ENCODE results near the gene RAB3IL1. TPM values are rescaled to one million over a fixed set of nuclear protein-coding genes. Genes with fewer than 3 reads are reported as not detected.

RAB3IL1 gene
- total RNA-seq, 1 donor from 2014 or later: 0.12 TPM

GRCh38 chr11:61908730-61909316, 8.5 kb downstream of the RAB3IL1 start:
- DNase-seq (ENCODE audit: low read depth): no peak
- no peak overlapping the region for H3K4me3 ChIP-seq (ENCODE audit: low read depth, low read length)
- TF ChIP-seq CTCF (conservative IDR thresholded peaks at IDR 0.05; ENCODE audit: low read depth, low read length): no peak

DNA sequence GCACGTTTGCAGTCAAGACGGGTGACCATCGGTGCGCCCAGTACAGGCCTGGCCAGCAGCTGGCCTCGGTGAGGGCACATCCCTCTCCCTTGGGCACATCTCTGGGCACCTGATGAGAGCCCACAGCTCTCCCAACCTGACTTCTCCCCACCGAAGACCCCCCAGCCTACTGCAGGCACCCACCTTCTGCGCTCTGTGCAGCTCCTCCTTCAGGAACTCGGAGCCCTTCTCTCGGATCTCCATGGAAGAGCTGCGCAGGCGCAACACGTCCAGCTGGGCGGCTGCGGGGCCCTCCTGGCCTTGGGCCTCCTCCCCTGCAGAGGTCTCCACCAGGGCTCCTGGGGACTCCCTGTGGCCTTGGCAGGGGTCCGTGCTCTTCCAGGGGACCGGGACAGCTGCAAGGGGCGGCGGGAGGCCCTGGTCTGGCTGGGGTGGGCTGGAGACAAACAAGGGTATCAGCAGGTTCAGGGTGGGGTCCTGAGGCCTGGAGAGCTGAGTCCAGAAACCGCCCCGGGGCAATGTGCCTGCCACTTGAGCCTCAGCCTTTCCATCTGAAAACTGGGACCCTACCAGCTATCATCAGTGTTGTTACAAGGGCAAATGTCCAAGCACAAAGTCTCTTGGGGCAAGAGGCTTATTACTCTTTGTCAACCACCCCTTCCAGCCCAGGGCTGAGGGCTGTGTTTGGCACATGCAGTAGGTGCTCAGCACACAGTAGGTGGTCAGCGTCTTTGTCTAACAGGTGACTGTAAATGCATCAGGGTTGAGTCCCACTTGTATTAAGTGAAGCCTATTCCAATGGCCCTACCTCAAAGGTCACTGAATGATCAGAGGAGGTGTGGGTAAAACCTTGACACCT, 9.3 kb downstream of the RAB3IL1 start:
- no peak overlapping the region for H3K4me3 ChIP-seq (ENCODE audit: low read depth, low read length)
- DNase-seq (ENCODE audit: low read depth): no peak
- no peak for TF ChIP-seq CTCF (conservative IDR thresholded peaks at IDR 0.05; ENCODE audit: low read depth, low read length)

GRCh38 chr11:61907282-61907681, 10.1 kb downstream of the RAB3IL1 start:
- TF ChIP-seq CTCF (conservative IDR thresholded peaks at IDR 0.05; ENCODE audit: low read depth, low read length): no peak
- DNase-seq (ENCODE audit: low read depth): no peak
- no peak overlapping the region for H3K4me3 ChIP-seq (ENCODE audit: low read depth, low read length)

DNA sequence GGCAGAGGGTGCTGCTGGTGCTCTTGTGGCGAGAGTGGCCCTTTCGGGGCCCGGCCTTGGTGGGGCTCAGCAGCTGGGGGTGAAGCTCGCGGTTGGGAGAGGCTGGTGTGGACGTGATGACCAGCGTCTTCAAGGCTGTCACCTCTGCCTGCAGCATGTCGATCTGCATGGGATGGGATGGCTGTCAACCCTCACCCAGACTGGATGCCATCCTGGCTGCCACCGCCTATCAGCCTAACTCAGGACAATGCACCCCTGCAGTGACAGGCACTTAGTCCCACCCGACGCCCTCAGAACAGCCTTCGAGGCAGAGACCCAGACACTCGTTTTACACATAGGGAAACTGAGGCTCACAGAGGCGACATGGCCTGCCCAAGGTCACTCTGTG, 10.8 kb downstream of the RAB3IL1 start:
- no peak for TF ChIP-seq CTCF (conservative IDR thresholded peaks at IDR 0.05; ENCODE audit: low read depth, low read length)
- H3K4me3 ChIP-seq (ENCODE audit: low read depth, low read length): no peak overlapping the region
- DNase-seq (ENCODE audit: low read depth): no peak

GRCh38 chr11:61905801-61906521, 11.4 kb downstream of the RAB3IL1 start:
- TF ChIP-seq CTCF (conservative IDR thresholded peaks at IDR 0.05; ENCODE audit: low read depth, low read length): no peak
- no peak overlapping the region for H3K4me3 ChIP-seq (ENCODE audit: low read depth, low read length)
- DNase-seq (ENCODE audit: low read depth): no peak

GRCh38 chr11:61905067-61905696, 12.2 kb downstream of the RAB3IL1 start:
- TF ChIP-seq CTCF (conservative IDR thresholded peaks at IDR 0.05; ENCODE audit: low read depth, low read length): no peak
- no peak for DNase-seq (ENCODE audit: low read depth)

More at GRCh38 chr11:61905067-61905696, 12.2 kb downstream of the RAB3IL1 start:
- H3K4me3 ChIP-seq (ENCODE audit: low read depth, low read length): no peak overlapping the region

Measured in epithelial cell of proximal tubule (primary cell).